SK-N-SH treated with all-trans-retinoic acid at 6 μM for 48 hours (cell line): Measurements from ENCODE around the gene PXK.

Source experiments
- ARNTL ChIP-seq: fragments of 450-650 bp; formaldehyde crosslinking; IDR thresholded peaks from 2 replicates; pipeline ENCODE4 v1.5.0; 2020; ENCODE audit warnings: low read depth, mild to moderate bottlenecking, moderate library complexity, borderline replicate concordance
- CREB5 ChIP-seq: fragments of 250-450 bp; sonication (Bioruptor Pico); IDR thresholded peaks from 2 replicates; pipeline ENCODE4 v1.5.1; 2020; ENCODE audit warnings: low read depth, mild to moderate bottlenecking, moderate library complexity
- OSR1 ChIP-seq: fragments of 250-450 bp; sonication (Bioruptor Pico); IDR thresholded peaks from 2 replicates; pipeline ENCODE4 v1.8.0; 2022; ENCODE audit warnings: moderate library complexity, mild to moderate bottlenecking, inconsistent platforms
- POU6F1 ChIP-seq: fragments of 250-450 bp; sonication (Bioruptor Pico); IDR thresholded peaks from 2 replicates; pipeline ENCODE4 v1.8.0; 2021; ENCODE audit warnings: low read depth, mild to moderate bottlenecking, moderate library complexity, borderline replicate concordance
- RARB ChIP-seq: fragments of 250-450 bp; sonication (Bioruptor Pico); IDR thresholded peaks from 2 replicates; pipeline ENCODE4 v1.8.0; 2021; ENCODE audit warnings: mild to moderate bottlenecking, moderate library complexity
- SNAI2 ChIP-seq: fragments of 250-450 bp; sonication (Bioruptor Pico); IDR thresholded peaks from 2 replicates; pipeline ENCODE4 v1.5.0; 2020; ENCODE audit warnings: mild to moderate bottlenecking, moderate library complexity
- TCF4 ChIP-seq: fragments of 250-450 bp; sonication (Bioruptor Pico); IDR thresholded peaks from 2 replicates; pipeline ENCODE4 v1.8.0; 2021; ENCODE audit warnings: mild to moderate bottlenecking, moderate library complexity, borderline replicate concordance
- ZFP3 ChIP-seq: fragments of 250-450 bp; sonication (Bioruptor Pico); IDR thresholded peaks from 2 replicates; pipeline ENCODE4 v1.5.0; 2020; ENCODE audit warnings: mild to moderate bottlenecking, moderate library complexity
- ZFP30 ChIP-seq: fragments of 450-650 bp; formaldehyde crosslinking; IDR thresholded peaks from 2 replicates; pipeline ENCODE4 v1.5.0; 2022; ENCODE audit warnings: mild to moderate bottlenecking, moderate library complexity
- TF ChIP-seq, protein P1 (sequence below): fragments of 250-450 bp; sonication (Bioruptor Pico); IDR thresholded peaks from 2 replicates; pipeline ENCODE4 v1.8.0; 2020; ENCODE audit warnings: mild to moderate bottlenecking, moderate library complexity, borderline replicate concordance

DNA sequence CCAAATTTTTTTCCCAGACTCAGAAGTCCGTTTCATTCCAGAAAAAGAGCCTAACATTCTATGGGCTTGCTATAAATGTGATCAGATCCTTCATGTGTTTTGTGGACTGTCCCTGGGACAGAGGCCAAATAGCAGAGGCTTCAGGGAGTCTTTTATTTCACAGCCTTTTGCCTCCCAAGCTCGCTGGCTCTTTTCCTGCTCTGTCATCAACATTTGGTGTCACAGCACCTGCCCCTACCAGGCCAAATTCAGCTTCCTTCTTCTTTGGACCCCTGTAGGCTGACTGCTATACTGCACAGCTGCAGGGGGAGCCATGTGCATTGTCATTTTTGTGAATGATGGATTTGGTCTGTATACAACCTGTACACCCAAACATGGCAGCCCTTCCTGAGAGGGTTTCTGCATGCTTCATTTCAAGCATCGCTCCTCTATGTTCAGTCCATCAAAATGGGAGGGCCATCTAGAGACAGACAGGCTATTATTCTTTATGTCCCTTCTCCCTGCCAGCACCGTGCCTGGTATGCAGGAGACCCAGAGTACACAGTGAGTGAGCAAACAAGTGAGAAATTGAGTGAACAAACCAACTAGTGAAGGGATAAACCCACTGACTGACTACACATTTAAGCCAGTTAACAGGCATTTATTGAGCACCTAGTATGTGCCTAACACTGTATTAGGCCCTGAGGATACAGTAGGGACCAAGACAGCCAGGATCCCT is 44.5 kb upstream of the PXK start:
- no peak for TF ChIP-seq CREB5 (CRISPR knock-in tag)
- no peak for TF ChIP-seq ZFP30 (CRISPR knock-in tag)
- TF ChIP-seq ARNTL (CRISPR knock-in tag), result no peak
- no peak for TF ChIP-seq ZFP3 (CRISPR knock-in tag)
- no peak for TF ChIP-seq RARB (CRISPR knock-in tag)
- no peak for TF ChIP-seq TCF4 (CRISPR knock-in tag)
- no peak for TF ChIP-seq SNAI2 (CRISPR knock-in tag)
- TF ChIP-seq, protein P1, sequence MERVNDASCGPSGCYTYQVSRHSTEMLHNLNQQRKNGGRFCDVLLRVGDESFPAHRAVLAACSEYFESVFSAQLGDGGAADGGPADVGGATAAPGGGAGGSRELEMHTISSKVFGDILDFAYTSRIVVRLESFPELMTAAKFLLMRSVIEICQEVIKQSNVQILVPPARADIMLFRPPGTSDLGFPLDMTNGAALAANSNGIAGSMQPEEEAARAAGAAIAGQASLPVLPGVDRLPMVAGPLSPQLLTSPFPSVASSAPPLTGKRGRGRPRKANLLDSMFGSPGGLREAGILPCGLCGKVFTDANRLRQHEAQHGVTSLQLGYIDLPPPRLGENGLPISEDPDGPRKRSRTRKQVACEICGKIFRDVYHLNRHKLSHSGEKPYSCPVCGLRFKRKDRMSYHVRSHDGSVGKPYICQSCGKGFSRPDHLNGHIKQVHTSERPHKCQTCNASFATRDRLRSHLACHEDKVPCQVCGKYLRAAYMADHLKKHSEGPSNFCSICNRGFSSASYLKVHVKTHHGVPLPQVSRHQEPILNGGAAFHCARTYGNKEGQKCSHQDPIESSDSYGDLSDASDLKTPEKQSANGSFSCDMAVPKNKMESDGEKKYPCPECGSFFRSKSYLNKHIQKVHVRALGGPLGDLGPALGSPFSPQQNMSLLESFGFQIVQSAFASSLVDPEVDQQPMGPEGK (CRISPR knock-in tag), result no peak
- TF ChIP-seq POU6F1 (CRISPR knock-in tag), result no peak
- TF ChIP-seq OSR1, result no peak
